GM21786 (cell line): ENCODE data around the gene ARHGAP18.

Experiments used
- ATAC-seq: cut with Tn5 transposase; IDR thresholded peaks from one replicate; pipeline ENCODE4 v1.9.1; 2021; ENCODE audit not compliant: unreplicated experiment

The ARHGAP18 gene

DNA sequence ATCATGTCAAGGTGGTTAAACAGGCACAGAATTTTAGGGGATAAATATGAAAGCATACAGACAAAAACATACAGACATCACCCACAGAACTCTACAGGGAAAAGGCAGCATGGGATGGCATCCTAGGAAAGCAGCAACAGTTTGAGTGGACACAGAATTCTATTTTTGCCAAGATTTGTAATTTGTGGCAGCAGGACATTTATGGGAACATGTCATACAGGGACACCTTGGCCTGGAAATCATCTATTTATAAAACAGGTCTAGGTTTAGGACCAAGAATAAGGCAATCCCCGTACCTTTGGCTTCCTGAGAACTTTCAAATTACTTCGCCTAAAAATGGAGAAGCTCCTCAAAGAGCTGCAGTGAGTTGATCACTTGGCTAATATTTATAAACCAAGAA lies 17.5 kb downstream of the ARHGAP18 start:
- no peak for ATAC-seq

GRCh38 chr6:129691709-129692108 lies 18.3 kb downstream of the ARHGAP18 start:
- no peak for ATAC-seq

DNA sequence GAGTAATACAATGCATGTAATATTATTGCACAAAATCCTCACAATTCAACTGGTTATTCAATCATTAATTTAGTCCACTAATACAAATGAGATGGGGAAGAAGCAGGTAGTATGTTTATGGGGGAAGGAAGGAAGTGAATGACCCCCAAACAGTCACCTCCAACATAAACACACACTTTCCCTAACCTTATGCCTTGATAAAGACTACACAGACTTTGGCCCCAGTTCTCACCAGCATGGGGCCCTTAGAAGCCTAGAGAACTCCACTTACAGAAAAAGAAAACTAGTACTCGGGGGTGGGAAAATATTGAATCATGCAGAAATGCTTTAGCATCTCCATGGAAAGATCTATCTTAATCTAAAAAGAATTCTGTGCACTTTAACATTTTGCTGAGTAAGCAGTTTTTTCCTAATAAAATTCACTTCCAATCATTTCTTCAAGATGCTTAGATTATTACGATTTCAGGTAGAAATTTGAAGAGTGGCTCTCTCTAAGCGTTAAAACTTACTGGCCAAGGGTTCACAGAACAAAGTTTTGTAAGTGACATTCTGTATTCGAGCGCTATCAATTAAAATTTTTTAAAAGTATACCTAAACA lies 18.8 kb downstream of the ARHGAP18 start:
- ATAC-seq = no peak

DNA sequence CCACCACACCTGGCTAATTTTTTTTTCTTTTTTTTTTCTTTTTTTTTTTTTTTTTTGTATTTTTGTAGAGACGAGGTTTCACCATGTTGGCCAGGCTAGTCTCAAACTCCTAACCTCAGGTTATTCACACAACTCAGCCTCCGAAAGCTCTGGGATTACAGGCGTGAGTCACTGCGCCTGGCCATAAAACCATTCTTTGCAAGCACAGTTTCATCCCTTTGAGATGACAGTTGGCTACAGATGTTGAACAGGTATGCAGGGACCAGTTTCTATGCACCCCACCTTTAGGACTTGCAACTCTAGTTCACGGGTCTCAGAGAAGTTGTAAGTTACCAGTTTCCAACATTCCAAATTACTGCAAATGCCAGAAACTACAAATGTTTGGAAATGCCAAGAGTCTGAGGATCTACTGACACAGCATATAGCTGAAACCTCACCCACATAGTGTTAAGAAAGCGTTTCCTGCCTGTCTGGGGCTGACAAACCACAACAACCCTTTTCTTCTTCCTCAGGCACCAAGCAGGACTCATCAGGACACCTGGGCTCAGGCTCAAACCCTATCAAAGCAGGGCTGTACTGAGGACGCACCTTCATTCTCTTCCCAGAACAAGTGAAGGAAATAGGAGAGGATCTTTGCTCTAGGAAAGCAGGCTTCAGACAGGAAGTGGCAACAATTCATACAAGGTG lies 22.9 kb downstream of the ARHGAP18 start:
- ATAC-seq = peak; percentile 66

- ATAC-seq = no peak
These were observed 24.3 kb downstream of the ARHGAP18 start for GRCh38 chr6:129685662-129686031.

GRCh38 chr6:129684903-129685661 lies 24.9 kb downstream of the ARHGAP18 start:
- no peak for ATAC-seq

- ATAC-seq = no peak
These were observed 25.6 kb downstream of the ARHGAP18 start for GRCh38 chr6:129684323-129684884.

GRCh38 chr6:129683601-129684322 lies 26.2 kb downstream of the ARHGAP18 start:
- peak; percentile 89 for ATAC-seq

DNA sequence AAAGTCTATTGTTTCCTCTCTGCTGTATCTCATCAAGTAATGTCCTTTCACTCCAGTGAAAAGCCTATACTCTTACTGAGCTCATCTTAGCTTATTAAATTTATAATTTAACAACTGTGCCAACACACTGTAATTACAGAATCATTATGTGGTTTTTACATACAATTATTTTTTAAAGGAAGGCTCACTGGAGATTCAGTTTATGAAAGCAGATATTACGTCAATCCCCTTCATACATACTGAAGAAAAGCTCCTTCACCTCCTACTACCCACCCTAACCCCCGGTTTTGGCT lies 28.1 kb downstream of the ARHGAP18 start:
- no peak for ATAC-seq

DNA sequence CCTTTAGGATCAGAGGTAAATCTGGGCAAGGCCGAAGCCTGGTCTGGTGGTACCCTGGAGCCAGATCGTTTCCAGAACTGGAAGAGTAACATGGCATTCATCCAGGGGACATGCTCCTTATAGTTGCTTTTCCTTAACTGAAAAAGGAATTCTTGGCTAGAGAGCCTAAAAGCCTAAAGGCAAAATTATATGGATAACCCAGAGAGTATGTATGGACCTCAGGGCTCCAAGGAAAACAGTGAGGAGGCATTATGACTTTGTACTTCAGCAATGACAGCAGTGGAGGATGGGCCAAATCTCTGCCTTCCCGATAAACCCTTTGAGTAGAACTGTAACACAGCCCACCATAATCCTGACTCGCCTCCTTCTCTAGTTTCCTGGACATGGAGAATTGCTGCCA lies 29.3 kb downstream of the ARHGAP18 start:
- no peak for ATAC-seq

DNA sequence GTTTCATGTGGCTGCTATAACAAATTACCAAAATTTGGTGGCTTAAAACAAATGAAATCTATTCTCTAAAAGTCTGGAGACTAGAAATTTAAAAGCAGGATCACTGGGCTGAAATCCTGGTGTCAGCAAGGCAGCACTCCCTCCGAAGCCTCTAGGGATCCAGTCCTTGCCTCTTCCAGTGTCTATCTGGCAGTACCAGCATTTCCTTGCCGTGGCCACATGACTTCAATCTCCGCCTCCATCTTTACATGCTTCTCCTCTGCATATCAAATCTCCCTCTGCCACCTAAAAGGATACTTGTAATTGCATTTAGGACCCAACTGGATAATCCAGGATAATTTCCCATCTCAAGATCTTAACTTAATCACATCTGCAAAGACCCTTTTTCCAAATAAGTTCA lies 30.2 kb downstream of the ARHGAP18 start:
- ATAC-seq = no peak

DNA sequence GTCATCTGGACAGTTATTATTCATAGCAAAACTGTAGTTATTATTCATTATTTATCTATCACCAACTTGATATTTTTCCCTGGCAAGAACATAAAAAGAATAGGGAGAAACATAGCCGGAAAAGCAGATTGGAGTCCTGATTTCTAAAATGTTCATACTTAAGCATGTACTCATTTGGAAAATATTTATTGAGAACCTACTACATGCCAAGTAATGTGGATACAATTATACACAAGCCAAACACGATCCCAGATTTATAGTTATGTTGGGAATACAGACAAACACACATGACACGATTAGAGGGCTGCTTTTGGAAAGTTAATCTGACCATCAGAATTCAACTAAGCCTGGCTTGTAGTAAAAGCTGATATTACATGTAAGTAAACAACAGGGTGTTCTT lies 30.7 kb downstream of the ARHGAP18 start:
- ATAC-seq = no peak

DNA sequence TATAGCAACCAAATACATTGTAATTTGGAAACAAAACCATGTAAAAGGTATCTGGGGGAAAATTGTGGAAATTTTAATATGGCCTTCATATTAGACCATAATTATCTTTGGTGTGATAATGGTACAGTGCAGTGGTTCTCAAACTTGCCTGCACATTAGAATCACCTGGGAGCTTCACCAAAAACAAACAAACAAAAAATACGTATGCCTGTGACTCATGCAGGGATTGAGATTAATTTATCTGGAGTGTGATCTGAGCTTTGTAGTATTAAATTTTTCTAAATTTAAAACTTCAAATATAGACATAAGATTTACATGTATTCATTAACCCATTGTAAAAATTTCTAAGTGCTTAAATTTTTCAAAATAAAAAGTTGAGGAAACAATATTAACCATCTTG lies 31.5 kb downstream of the ARHGAP18 start:
- ATAC-seq = no peak

GRCh38 chr6:129677620-129678325 lies 32.2 kb downstream of the ARHGAP18 start:
- no peak for ATAC-seq

GRCh38 chr6:129675669-129676472 lies 34.1 kb downstream of the ARHGAP18 start:
- ATAC-seq = no peak

- ATAC-seq = no peak
These were observed 36.2 kb downstream of the ARHGAP18 start for GRCh38 chr6:129673748-129674147.

DNA sequence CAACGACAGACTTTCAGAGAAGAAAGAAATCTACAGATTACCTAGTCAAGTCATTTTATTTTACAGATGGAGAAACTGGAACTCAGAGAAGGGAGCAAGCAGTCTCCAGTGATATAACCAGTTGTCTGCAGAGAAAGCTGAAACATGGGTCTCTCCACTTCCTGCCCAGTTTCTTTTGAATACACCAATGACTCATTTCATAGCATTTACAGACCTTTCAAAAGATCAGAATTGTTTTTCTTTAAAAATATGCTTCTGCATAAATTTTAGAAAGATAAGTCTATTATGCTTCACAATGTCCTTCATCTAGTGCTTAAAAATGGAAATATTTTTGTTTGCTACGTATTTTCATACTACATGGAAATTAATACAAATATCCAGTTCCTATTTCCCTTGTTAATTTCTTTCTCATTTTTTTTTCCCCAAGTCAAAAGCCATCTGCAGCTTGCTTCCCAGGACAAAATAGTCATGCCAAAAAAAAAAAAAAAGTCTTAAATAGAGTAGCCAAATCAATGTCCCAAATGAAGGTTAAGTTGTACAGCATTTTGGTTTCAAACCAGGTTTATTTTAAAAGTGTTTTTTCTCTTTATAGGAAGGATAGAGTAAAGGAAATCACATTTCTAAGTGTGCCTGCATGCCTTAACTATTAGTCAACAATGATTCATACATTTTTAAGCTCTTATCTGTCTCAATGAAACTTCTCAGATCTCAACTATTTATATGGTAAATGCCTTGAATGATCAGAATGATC lies 36.9 kb downstream of the ARHGAP18 start:
- ATAC-seq = peak; percentile 71

GRCh38 chr6:129672341-129672682 lies 37.7 kb downstream of the ARHGAP18 start:
- ATAC-seq = peak; percentile 17
